Activated CD4-positive, alpha-beta T cell treated with anti-CD3 and anti-CD28 coated beads, Interleukin-2, amount 50 U/mL, for 24 hours (primary cell): Measurements from ENCODE around the gene GRHL3.

Experiments
- DNase-seq, 2 donors: peaks; one replicate each; pipeline ENCODE4 v3.0.0-alpha.2; 2020; ENCODE audit warnings: low read depth in 1 of 2, low spot score in 1 of 2

GRHL3 gene

GRCh38 chr1:24340770-24341169 lies 21.6 kb downstream of the GRHL3 start:
- no peak for DNase-seq

GRCh38 chr1:24341260-24341659 lies 22.1 kb downstream of the GRHL3 start:
- DNase-seq, result no peak

- no peak for DNase-seq
Observed at GRCh38 chr1:24343412-24344089, 24.4 kb downstream of the GRHL3 start.

- no peak for DNase-seq
Observed at GRCh38 chr1:24344090-24344742, 25.1 kb downstream of the GRHL3 start.

GRCh38 chr1:24345334-24345733 lies 26.2 kb downstream of the GRHL3 start:
- no peak for DNase-seq

- no peak for DNase-seq
Observed at GRCh38 chr1:24347159-24347934, 28.2 kb downstream of the GRHL3 start.

GRCh38 chr1:24348196-24348595 lies 29.0 kb downstream of the GRHL3 start:
- DNase-seq, result no peak

GRCh38 chr1:24349891-24350290 lies 30.7 kb downstream of the GRHL3 start:
- peak in 1 of 2 donors; percentile 32 for DNase-seq

GRCh38 chr1:24351247-24351646 lies 32.1 kb downstream of the GRHL3 start:
- DNase-seq, result no peak

- DNase-seq, result peak in 1 of 2 donors; percentile 43
Observed at GRCh38 chr1:24351918-24352627, 32.9 kb downstream of the GRHL3 start.

GRCh38 chr1:24353292-24353891 lies 34.2 kb downstream of the GRHL3 start:
- no peak for DNase-seq

- no peak for DNase-seq
Observed at GRCh38 chr1:24355466-24355865, 36.3 kb downstream of the GRHL3 start.

GRCh38 chr1:24357038-24357437 lies 37.9 kb downstream of the GRHL3 start:
- DNase-seq, result no peak

GRCh38 chr1:24360681-24361080 lies 41.5 kb downstream of the GRHL3 start:
- DNase-seq, result no peak

GRCh38 chr1:24361811-24362210 lies 42.7 kb downstream of the GRHL3 start:
- no peak for DNase-seq

GRCh38 chr1:24362396-24362795 lies 43.2 kb downstream of the GRHL3 start:
- DNase-seq, result no peak

GRCh38 chr1:24362982-24363614 lies 43.9 kb downstream of the GRHL3 start:
- DNase-seq, result no peak

- DNase-seq, result no peak
Observed at GRCh38 chr1:24363994-24364393, 44.8 kb downstream of the GRHL3 start.

GRCh38 chr1:24364605-24364974 lies 45.4 kb downstream of the GRHL3 start:
- no peak for DNase-seq

GRCh38 chr1:24364975-24365678 lies 46.0 kb downstream of the GRHL3 start:
- peak in 1 of 2 donors; percentile 42 for DNase-seq
